SH-SY5Y (cell line): ENCODE data around the gene DISC1.

ENCODE experiments used
- GATA2 ChIP-seq: IDR thresholded peaks from 2 replicates; pipeline ENCODE4 v1.6.1; 2011; ENCODE audit warnings: mild to moderate bottlenecking, low read depth, low read length
- GATA3 ChIP-seq: IDR thresholded peaks from 2 replicates; pipeline ENCODE4 v1.6.1; 2011; ENCODE audit warnings: low read depth, mild to moderate bottlenecking, low read length, moderate library complexity

The DISC1 gene

GRCh38 chr1:231656741-231657140 is 30.2 kb downstream of the DISC1 start:
- TF ChIP-seq GATA2 (no peak), GATA3 (no peak)

GRCh38 chr1:231660198-231660597 is 33.6 kb downstream of the DISC1 start:
- no peak for TF ChIP-seq GATA2
- no peak for TF ChIP-seq GATA3

GRCh38 chr1:231663211-231663792 is 36.7 kb downstream of the DISC1 start:
- TF ChIP-seq GATA2 (no peak), GATA3 (no peak)

GRCh38 chr1:231665101-231665500 is 38.5 kb downstream of the DISC1 start:
- no peak for TF ChIP-seq GATA3
- no peak for TF ChIP-seq GATA2

- no peak for TF ChIP-seq GATA3
- no peak for TF ChIP-seq GATA2
These were observed 39.1 kb downstream of the DISC1 start for GRCh38 chr1:231665726-231666125.

- TF ChIP-seq GATA2 (no peak), GATA3 (no peak)
These were observed 39.8 kb downstream of the DISC1 start for GRCh38 chr1:231666220-231666936.

GRCh38 chr1:231666937-231667608 is 40.5 kb downstream of the DISC1 start:
- TF ChIP-seq GATA2 (no peak), GATA3 (no peak)

GRCh38 chr1:231667896-231668506 is 41.4 kb downstream of the DISC1 start:
- no peak for TF ChIP-seq GATA2
- no peak for TF ChIP-seq GATA3

- no peak for TF ChIP-seq GATA2
- TF ChIP-seq GATA3: no peak
These were observed 42.2 kb downstream of the DISC1 start for GRCh38 chr1:231668826-231669225.

GRCh38 chr1:231670755-231671154 is 44.2 kb downstream of the DISC1 start:
- no peak for TF ChIP-seq GATA3

GRCh38 chr1:231674575-231674974 is 48.0 kb downstream of the DISC1 start:
- no peak for TF ChIP-seq GATA3
- TF ChIP-seq GATA2: no peak

GRCh38 chr1:231676487-231676886 is 49.9 kb downstream of the DISC1 start:
- TF ChIP-seq GATA2 (no peak), GATA3 (no peak)

GRCh38 chr1:231677442-231677841 is 50.9 kb downstream of the DISC1 start:
- TF ChIP-seq GATA2 (no peak), GATA3 (no peak)

- no peak for TF ChIP-seq GATA3
- no peak for TF ChIP-seq GATA2
These were observed 51.4 kb downstream of the DISC1 start for GRCh38 chr1:231678011-231678432.
